ENCODE data around the gene ARHGEF7. TPM values are rescaled to one million over a fixed set of nuclear protein-coding genes. Genes with fewer than 3 reads are reported as not detected.

ARHGEF7 gene
- total RNA-seq, 1 experiment from 2014 or later = 46.2 TPM

GRCh38 chr13:111160648-111161047 is 45.5 kb downstream of the ARHGEF7 start:
- ChIA-PET RAD21 (ENCODE audit: low non-redundant PET in 1 of 2, low total read pairs in 2 of 2, uncharacterized antibody in 2 of 2, unreplicated experiment in 2 of 2) (no interaction called here), CTCF (no interaction called here), POLR2A (no interaction called here)
- H4K20me1 ChIP-seq (ENCODE audit: insufficient read depth) = peaks cover 5% of the 10 kb centered on the region; the same call in 1 of the 2 replicates
- H3K9me2 ChIP-seq (ENCODE audit: insufficient read depth) = no peaks in the 10 kb centered on the region
- H3K27me3 ChIP-seq (ENCODE audit: insufficient read depth, low read length) = no peaks in the 10 kb centered on the region
- no peak overlapping the region for H3K27ac ChIP-seq (ENCODE audit: low read depth, low read length)
- H3K4me3 ChIP-seq (replicated peaks in 1 of 2; ENCODE audit: low read depth in 1 of 2, low read length in 2 of 2) = no peak overlapping the region
- ATAC-seq (no peak), DNase-seq (ENCODE audit: low read depth, low spot score) (no peak)
- no peak overlapping the region for H3K4me2 ChIP-seq (ENCODE audit: low read length)
- H3K4me1 ChIP-seq (ENCODE audit: control insufficient read depth in 1 of 2, insufficient read depth in 2 of 2, low read length in 2 of 2) = no peaks in the 10 kb centered on the region
- peaks cover 2 to 7% of the 10 kb centered on the region in 2 experiments; a peak in 2 of 4 replicates for H3K36me3 ChIP-seq (ENCODE audit: control insufficient read depth in 1 of 2, insufficient read depth in 2 of 2, low read length in 2 of 2)
- peaks cover 99% of the 10 kb centered on the region for H3K79me2 ChIP-seq (ENCODE audit: insufficient read depth, low read length)
- H3K9me3 ChIP-seq (ENCODE audit: control insufficient read depth in 1 of 2, insufficient read depth in 1 of 2, low read depth in 1 of 2, low read length in 2 of 2) = no peaks in the 10 kb centered on the region
- TF ChIP-seq ZFX (IDR thresholded peaks at IDR 0.05) (no peak), ATF3 (IDR thresholded peaks at IDR 0.05) (no peak), MAX (IDR thresholded peaks at IDR 0.05) (no peak), POLR2AphosphoS5 (IDR thresholded peaks at IDR 0.05; ENCODE audit: low read depth, low read length) (no peak), ZBTB33 (IDR thresholded peaks at IDR 0.05; ENCODE audit: extremely low read depth, insufficient replicate concordance, low read length) (no peak)
- H3K9ac ChIP-seq (ENCODE audit: low read length) = no peak overlapping the region
- intact Hi-C loops (cut with micrococcal nuclease) = no loop called here
- BruUV-seq (replicated peaks) = no TSS peak
- no peak overlapping the region for H2AFZ ChIP-seq (ENCODE audit: low read depth, low read length, poor library complexity, severe bottlenecking)
